ENCODE measurements around the gene RNF181.
"Not testable (repeated sequence)": the region's sequence is repeated elsewhere in the genome, so short reads cannot be mapped to it uniquely, and the experiment has no call there.

Gene RNF181

DNA sequence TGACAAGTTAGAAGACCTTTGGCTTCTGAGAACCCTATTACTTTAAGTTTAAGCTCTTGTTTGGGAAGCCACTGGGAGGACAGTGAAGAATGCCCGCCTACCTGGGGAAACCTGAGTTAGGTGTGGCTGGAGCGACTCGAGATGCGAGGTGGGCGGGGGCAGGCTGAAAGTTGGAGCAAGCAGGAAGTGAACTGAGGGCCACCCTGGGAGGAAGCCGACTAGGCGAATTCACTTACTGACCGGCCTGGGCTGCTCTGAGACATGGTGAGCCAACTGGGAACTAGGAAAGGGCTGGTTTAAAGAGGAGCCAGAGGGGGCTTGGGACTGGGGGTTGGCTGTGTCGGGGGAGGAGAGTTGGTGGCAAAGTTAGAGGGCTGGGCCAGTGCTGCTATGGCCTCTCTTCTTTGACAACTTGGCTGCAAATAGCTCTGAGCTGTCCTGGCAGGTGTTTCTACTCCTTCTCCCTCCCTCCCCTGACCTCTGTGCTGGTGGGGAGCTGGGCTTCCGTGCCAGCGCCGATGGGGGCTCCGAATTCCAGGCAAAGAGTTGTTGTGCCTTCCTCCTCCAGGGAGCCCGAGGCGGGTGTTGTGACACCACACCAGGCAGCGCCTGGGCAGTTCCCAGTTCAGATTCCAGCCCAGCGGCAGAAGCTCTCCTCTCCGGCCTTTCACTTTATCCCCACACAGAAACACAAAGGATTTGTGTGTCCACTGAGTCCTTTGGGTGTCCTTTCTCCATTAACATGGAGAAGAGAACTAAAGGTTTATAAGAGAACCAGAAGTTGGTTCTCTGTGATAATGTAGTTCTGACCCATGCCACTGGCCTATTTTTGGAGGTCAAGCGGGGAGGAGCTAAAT lies 17.9 kb upstream of the RNF181 start, which contains the start of gene VAMP8:
TSS of gene VAMP8 (plus strand) at position 201 of the 857 bp plus-strand sequence. CDS start at position 262, 61 bp downstream.
- DNase-seq (ENCODE audit: low read depth in 3 of 3) = peak in 1 of 3 donors; percentile 63

DNA sequence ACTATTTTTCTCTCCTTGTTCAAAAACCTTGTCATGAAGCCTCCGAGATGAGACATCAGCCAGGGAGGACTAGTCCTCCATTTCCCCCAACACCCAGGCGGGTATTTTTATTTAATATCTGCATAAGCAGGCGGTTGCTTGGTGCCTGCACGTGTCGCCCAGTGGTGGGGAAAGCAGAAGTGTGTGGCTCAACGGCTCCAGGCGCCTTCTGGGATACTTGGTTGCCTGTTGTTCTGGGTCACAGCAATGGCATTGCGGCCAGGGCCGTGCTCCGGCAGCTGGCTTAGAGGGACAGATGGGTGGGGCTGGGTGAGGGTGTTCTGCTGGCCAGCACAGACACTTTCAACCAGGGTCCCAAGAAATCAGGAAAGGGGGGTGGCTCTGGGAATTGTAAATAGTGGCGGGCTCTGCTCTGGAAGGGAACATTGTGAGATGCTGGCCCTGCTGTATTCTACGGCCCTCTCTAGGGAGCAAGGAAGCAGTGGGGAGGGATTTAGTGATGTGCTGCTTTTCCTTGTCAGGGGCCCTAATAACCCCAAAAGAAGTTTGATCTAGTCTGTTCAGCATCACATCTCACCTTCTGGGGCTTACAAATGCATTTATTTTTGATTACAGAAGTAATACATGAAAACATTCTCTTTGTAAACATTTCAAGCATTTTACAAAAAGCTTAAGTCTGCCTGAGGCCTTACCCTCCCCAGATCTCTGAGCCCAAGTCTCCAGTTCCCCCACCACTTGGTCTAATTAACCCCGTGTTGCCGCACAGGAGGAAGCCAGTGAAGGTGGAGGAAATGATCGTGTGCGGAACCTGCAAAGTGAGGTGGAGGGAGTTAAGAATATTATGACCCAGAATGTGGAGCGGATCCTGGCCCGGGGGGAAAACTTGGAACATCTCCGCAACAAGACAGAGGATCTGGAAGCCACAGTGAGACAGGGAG lies 17.0 kb upstream of the RNF181 start:
- DNase-seq (ENCODE audit: low read depth in 3 of 3) = no peak

DNA sequence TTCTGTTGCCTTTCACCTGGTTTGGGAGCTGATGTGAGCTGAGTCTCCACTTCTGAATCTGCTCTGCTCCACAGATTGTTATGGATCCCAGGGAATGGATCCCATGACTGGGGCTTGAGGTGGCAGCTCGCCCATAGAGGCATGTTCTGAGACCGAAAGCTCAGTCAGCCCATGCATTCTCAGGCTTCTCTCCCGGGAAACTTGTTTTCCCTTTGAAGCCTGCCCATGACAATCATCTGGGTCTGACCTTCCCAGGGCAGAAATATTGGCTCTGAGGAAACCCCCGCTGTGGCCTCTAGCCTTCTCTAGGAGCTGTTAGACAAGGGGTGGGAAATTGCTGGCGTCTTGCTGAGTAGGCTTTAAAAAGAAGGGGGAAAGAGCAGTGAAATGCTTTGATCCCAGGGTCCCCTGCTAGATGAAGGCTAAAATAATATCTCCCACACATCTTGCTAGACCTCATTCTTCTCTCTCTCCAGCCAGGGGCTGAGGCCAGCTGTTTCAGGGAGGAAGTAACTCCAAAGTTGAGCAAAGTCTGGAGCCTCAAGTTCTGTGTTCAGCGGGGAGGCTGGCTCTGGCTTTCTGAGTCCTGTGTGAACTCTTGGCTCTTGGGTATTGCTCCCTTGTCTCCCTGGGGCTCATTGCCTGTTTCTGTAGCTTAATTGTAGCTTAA lies 16.1 kb upstream of the RNF181 start:
- DNase-seq (ENCODE audit: low read depth in 3 of 3) = no peak

DNA sequence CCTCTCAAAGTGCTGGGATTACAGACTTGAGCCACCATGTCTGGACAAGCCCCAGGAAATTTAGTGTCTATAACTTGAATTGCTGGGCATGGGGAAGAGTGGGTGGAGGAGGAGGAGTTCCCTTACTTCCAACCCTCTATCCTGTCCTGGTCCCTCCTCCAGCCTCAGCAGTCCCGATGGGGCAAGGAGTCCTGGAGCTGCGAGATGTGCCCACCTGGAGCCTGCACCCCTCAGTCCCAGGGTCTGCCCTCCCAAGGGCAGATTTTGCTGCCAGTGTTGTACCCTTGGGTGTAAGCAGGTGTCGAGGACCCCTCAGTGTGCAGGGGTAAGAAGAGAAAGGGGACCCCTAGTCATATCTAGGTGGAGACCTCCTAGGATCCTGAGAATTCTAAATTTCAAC lies 15.3 kb upstream of the RNF181 start:
- no peak for DNase-seq (ENCODE audit: low read depth in 3 of 3)

DNA sequence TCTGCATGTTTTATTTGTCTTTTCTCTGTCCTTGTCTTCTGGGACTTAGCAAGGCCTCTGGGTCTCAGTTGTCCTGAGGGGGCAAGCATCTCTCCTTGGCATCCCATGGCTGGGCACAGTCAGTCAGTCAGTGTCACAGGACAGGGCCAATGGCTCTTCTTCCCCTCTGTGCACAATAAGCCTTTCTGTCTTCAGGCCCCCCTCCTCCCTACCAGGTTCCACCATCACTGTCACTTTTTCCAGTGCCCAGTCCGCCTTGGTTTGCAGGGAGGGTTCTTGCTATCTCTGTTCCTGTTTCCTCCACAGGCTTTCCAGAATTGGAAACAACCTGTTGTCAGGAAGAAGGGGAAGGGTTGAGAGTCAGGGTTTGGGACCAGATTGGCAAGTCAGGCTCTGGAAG lies 13.1 kb upstream of the RNF181 start:
- DNase-seq (ENCODE audit: low read depth in 3 of 3) = no peak

DNA sequence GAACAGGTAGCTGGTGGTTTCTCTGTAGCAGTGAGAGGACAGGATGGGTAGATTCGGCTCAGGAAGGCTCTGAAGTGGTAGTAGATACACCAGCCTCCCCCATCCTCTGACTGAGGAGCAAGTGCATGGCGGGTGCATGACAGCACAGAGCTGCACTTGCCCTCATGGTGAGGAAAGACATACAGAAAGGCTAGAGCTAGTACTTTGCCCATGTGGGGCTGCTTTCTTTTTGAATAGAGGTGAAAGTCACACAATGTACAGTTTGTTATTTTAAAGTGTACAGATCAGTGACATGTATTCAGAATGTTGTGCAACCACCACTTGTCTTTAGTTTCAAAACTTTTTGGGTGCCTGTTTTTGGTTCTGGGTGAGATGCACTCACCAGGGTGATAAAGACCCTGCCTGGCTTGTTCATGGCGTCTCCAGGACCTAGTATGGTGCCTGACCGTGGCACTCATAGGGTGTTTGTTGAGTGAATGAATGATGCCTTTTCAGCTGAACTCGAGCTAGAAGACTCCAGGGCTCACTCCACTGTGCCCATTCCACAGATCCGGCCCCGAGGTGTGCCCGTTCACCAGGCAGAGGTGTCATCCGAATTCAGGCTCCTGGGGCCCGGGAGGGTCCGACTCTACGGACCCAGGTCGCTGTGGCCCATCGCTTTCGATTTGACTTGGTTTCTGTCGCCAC lies 11.7 kb upstream of the RNF181 start:
- no peak for DNase-seq (ENCODE audit: low read depth in 3 of 3)

DNA sequence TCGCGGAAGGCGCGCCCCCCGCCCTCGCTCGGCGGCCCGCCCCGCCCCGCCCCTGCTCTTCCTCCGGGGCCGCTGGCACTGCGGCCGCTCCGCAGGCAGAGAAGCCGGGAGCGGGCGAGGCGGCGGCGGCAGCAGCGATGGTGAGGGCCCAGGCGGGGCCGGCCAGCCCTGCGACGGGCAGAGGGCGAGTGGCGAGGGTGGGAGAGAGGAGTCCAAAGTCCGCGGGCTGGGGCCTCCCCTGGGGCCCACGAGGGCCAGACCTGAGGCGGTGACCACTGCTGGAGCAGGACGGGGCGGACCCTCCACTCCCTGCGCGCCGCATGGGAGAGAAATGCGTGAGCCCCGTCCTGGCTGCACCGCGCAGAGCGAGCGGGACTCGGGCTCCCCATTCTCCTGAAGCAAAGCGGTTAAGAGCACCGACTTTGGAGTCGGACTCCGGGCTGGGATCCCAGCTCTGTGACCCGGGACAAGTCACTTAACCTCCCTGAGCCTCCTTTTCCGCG lies 11.1 kb upstream of the RNF181 start, which contains the start of gene VAMP5:
TSS of gene VAMP5 (plus strand) at position 78 of the 503 bp plus-strand sequence. CDS start at position 138, 60 bp downstream.
- no peak for DNase-seq (ENCODE audit: low read depth in 3 of 3)

DNA sequence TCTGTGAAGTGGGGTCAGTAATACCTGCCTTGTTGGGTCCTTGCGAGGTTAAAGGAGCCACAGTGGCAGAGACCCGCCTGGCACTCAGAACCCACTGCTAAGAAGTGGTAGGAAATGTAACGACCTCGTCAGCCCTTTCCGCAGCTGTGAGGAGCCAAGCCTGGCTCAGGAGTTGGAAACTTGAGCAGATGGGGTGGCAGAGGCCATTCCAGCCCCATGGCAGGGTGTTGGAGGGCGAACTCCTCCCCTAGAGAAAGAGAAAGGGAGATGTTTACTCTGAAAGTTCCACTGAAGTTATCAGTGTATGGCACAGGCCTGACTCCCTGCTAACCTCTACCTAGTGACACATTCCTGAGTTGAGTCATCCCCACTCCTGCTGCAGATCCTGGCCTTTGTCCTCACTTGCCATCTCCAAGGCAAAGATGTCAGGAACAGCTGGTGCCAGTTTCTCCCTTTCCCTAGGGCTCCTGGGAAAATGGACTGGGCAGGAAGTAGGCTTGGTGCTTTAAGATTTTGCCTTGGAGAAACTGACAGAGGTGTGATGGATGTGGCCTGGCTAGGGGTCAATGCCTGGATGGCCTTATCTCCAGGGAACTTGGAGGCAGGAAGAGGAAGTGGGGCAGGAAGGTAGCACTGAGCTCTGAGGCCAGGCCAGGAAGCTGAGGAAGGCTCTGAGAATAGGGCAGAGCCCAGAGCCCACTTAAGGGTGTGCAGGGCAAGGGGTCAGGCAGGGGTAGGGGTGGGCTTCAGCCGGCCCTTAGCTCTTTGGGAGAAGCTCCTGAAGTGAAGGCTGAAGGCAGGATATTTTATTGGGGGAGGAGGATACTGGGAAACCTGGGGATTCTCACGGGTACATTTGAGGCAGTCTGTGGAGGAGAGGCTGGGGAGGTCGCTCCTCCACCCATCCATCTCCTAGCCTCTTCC lies 10.4 kb upstream of the RNF181 start:
- DNase-seq (ENCODE audit: low read depth in 3 of 3) = no peak

DNA sequence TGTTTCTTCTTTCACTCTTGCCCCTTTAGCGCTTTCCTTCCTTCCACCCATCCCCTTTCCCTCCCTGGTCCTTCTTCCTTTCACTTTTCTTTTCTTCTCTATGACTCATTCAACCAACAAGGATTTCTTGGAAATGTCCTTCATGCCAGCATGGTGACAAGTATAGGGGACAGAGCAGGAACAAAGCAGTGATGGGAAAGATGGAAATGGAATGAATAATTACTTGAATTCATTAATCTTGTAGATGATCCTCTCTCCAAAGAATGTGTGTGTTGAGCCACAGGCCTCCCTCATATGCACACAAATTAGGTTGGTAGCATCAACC lies 9.8 kb upstream of the RNF181 start:
- no peak for DNase-seq (ENCODE audit: low read depth in 3 of 3)

DNA sequence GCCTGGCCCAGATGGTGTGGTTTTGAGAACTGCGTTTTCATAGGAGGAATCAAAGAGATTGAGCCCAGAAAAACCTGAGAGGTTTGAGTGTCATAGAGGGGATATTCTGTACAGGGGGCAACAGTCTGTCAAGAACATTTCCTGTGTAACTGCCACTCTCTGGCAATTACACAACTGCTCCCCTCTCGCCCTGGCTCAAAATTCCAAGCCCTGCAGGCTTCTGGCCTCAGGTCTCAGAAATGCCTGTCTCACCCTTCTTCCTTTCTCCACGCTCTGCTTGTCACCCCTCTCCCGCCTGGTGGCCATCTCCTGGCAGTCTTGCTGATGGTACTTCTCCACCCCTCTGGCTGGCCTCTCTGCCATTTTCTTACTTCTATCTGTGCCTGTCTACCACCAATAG lies 7.3 kb upstream of the RNF181 start:
- DNase-seq (ENCODE audit: low read depth in 3 of 3) = no peak

DNA sequence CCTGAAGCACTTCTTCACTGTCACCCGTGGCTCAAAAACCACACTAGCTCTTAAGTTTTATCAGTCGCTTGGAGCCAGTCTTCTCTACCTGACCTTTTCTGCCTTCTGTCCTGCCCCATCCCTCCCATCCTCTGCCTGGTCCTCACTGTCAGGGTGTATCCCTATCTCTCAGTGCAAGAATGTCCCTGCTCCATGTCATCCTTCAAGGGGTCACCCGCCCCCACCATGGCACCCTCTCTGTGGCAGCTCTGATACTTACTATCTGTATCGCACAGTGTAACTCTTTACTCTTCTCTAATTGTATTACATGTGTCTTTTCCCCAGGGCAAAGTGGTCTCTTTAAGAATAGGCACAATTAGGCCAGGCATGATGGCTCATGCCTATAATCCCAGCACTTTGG lies 6.9 kb upstream of the RNF181 start:
- no peak for DNase-seq (ENCODE audit: low read depth in 3 of 3)

DNA sequence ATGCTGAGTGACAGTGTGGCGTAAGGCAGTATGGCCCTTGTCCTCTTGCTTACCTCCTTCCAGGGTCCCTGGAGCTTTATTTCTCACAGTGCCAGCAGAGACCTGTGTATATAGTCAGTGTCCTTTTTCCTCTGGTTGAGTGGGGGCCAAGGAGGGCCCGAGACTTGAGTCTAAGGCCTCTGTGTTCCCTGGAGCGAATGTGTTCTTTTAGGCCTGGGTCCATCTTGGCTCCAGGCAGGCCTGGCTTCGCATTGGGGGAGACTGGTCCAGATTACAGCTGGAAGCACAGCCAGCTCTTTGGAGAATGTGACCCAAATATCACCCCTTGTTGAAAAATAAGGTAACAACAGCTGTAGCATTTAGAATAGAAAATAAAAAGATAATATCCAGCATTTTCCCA lies 6.4 kb upstream of the RNF181 start:
- no peak for DNase-seq (ENCODE audit: low read depth in 3 of 3)

DNA sequence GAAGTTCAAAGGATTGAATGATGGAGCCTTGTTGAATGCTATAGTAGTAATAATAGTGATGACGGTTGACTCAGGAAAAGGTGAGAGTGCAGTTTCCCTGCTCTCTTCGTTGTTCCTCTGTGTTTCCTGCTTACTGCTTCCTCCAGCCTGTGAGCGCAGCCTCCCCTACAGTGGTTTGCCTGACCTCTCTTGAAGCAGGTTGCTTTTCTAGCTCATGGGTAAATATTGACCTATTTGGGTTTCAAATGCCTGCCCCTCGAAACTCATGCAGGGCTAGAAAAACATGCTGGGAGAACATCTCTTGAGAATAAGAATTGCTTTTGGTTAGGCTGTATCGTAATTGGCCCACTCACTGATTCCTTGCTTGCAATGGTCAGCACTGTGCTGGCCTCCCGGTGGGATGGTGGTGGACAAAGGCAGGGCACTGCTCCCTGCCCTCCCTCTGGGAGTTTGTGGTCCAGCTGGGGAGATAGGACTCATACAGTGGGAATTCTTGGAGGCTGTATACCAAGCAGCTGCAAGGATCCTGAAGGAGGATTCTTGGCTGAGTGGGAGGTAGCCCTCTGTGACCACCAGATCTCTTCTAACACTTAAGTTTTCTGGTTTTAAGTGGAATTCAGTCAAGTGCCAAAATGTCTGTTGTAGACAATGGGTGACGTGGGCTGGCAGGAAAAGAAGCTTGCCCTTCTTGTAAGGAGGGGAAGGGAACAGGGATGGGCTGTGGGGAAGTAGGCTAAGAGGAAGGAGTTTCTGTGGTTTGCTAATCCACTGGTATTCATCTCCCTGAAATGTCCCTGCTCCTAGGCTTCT lies 5.4 kb upstream of the RNF181 start:
- DNase-seq (ENCODE audit: low read depth in 3 of 3) = no peak

DNA sequence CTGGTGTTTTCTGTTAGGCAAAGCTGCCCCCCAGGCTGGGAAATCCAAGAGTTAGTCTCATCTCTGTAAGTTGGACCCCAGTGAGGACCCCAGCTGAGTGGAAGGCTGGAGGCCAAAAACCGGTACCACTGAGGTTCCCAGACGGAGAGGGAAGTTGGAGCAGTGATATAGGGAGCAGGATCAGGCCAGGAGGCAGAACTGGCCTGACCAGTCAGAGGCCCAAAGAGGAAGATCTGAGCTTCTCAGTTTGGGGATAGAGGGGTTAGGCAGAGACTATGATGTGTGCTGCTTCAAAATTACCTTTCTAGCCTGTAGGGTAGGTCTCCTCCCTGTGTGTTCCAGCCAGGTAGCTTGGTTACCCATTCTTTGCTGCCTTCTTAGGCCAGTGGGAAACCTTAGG lies 4.6 kb upstream of the RNF181 start:
- no peak for DNase-seq (ENCODE audit: low read depth in 3 of 3)

DNA sequence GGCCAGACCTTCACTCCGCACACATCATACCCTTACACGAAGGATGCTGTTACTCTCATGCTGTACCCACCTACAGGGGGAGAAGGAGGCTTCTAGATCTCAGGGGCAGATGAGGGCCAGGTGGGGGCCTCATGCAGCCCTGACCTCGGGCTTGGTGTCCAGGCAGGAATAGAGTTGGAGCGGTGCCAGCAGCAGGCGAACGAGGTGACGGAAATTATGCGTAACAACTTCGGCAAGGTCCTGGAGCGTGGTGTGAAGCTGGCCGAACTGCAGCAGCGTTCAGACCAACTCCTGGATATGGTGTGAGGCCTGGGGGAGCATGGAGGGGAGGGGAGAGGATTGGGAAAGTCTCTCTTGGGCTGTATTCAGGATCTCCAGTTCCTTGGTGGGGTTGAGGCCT lies 4.0 kb upstream of the RNF181 start:
- no peak for DNase-seq (ENCODE audit: low read depth in 3 of 3)

DNA sequence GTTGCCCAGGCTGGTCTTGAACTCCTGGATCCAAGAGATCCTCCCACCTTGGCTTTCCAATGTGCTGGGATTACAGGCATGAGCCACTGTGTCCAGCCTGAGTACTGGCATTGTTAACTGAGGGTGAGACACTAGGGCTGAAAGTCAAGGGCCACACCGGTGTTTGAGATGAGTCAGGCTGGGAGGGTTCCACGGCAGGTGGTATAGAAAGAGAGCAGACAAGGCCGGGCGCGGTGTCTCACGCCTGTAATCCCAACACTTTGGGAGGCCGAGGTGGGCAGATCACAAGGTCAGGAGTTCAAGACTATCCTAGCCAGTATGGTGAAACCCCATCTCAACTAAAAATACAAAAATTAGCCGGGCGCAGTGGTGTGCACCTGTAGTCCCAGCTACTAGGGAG lies 3.2 kb upstream of the RNF181 start:
- DNase-seq (ENCODE audit: low read depth in 3 of 3) = not testable (repeated sequence)

DNA sequence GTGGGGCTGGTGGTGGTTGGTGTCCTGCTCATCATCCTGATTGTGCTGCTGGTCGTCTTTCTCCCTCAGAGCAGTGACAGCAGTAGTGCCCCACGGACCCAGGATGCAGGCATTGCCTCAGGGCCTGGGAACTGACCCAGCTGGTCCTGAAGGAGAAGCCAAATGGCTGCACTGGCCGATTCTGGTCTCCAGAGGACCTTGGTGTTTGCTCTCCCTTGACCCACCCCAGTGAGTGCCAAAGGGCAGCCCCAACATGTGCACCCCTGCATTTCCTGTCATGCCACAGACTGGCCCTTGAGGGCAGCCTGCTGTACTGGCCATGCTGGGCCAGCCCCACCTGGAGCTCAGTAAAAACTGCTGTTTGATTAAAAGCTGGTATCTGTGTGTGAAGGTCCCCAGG lies 2.5 kb upstream of the RNF181 start:
- DNase-seq (ENCODE audit: low read depth in 3 of 3) = no peak

DNA sequence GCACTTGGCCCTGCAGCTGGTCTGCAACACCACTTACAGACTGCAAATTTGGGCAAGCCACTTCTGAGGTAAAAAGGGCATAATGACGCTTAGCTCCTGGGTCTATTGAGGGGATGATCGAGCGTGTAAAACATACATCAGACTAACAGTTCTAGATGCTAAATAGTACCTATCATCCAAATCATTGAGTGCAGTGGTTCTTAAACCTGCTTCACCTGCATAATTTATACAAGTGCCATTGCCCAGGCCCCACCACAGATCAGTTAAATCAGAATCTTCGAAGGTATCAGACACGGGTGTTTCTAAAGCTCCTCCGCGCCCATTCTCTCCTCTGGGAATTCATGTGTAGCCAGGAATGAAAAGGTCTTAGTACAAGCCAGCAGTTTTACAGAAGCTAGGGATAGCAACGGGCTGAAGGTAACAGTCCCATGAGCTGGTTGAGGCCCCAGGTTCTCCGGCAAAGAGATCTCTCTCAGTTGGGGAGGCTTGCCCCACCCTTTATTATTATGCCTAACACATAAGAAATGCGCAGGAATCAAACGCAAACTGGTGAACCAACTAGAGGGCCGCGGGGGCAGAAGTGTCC lies 737 bp upstream of the RNF181 start:
- no peak for DNase-seq (ENCODE audit: low read depth in 3 of 3)

DNA sequence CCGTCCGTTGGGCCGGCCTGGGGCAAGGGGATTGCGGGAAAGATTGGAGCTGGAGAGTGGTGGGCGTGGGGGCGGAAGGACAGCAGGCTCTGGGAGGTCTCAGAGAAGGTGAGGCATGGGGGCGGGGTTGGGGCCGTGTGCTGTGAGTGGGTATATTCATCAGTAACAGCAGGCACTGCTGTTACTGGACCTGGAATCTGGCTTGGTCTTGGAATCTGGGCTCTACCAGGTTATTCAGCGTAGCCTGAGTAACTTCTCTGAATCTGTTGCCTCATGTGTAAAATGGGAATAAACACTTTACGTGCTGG lies 435 bp downstream of the RNF181 start:
- no peak for DNase-seq (ENCODE audit: low read depth in 3 of 3)

Measured in stimulated activated CD4-positive, alpha-beta T cell treated with anti-CD3 and anti-CD28 coated beads, TNF-alpha, amount 100 ng/mL, for 48 hours (primary cell).